Activated CD8-positive, alpha-beta memory T cell treated with anti-CD3 and anti-CD28 coated beads for 4 hours (primary cell): Measurements from ENCODE around the gene DNMT3A.
A peak's percentile ranks its signal among the peaks of the same experiment; 100 is the strongest.
"Not testable (repeated sequence)": the region's sequence is repeated elsewhere in the genome, so short reads cannot be mapped to it uniquely, and the experiment has no call there.

Experiments used
- DNase-seq, 2 donors: peaks; one replicate each; pipeline ENCODE4 v3.0.0-alpha.2; 2020; ENCODE audit warnings: low read depth in 2 of 2

The DNMT3A gene

GRCh38 chr2:25283921-25284320, 57.8 kb downstream of the DNMT3A start:
- DNase-seq, result no peak

- DNase-seq, result no peak
Measured at GRCh38 chr2:25281941-25282340, 59.8 kb downstream of the DNMT3A start.

GRCh38 chr2:25281522-25281921, 60.2 kb downstream of the DNMT3A start:
- no peak for DNase-seq

DNA sequence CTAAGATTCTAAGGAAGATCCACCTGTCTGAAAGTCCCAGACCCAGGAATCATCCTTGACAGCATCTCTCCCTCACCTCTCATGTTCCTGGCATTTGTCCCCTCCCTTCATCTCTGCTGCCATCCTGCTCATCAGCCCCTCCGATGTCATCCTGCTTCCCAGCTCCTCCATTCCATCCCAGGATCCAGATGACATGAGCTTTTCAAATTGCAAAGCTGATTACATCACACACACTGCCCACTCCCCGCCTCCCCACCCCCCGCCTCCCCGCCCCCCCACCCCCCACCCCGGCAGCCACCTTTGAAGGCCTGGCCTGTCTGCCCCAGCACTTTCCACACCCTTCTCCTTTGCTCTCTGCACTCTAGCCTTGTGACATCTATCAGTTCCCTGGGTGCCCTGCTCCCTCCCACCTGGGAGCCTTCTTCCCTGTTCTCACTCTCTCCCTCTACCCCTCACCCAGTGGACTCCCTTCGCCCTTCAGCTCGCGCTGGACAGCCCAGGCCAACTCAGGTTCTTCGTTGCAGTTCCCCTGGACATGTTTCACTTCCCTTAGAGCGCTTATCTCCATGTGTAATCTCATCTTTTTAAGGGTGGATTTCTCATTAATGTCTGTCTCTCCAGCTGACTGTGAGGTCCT, 61.6 kb downstream of the DNMT3A start:
- no peak for DNase-seq

- DNase-seq, result no peak
Measured at GRCh38 chr2:25279091-25279651, 62.6 kb downstream of the DNMT3A start.

DNA sequence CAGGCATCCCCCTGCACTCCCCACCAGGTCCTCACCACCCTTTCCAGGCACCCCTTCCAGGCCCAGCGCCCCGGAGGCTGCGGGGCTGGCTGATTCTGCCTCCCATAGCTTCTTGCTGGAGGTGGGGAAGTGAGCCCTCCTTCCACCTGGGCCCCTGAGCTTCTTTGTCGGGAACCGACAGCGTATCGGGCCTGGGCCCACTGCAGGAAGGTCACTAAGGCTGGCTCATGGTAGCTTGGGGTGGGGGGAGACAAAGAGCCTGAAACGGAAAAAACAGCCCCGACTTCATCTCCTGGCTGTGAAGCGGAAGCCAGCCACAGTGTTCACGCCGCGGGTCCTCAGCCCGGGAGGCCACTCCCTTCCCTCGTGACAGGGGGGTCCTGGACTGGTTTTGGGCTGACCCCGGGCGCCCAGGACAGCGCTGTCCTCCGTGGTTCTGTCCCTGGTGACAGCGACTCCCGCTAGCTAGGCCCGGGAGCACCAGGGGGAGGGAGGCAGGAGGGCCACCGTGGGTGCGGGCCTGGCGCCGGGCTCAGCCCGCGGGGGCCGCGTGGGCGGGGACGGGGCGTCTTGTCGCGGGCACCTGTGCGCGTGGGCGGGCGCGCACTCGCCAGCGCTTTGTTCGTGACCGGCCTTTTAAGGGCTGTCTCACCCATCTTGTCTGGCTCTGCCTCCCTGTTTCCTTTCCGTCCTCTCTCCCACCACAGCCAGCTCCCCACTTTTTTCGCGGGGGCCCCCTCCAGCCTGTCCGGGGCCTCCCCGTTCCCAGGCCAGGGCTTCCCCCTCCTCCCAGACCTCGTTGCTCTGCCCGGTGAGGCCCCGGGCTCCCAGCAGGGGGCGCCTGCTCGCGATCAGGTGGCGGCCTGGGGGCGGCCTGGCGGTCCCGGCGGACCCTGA, 64.9 kb downstream of the DNMT3A start:
- DNase-seq, result peak; percentile 56 to 61

GRCh38 chr2:25275575-25275965, 66.2 kb downstream of the DNMT3A start:
- DNase-seq, result no peak

DNA sequence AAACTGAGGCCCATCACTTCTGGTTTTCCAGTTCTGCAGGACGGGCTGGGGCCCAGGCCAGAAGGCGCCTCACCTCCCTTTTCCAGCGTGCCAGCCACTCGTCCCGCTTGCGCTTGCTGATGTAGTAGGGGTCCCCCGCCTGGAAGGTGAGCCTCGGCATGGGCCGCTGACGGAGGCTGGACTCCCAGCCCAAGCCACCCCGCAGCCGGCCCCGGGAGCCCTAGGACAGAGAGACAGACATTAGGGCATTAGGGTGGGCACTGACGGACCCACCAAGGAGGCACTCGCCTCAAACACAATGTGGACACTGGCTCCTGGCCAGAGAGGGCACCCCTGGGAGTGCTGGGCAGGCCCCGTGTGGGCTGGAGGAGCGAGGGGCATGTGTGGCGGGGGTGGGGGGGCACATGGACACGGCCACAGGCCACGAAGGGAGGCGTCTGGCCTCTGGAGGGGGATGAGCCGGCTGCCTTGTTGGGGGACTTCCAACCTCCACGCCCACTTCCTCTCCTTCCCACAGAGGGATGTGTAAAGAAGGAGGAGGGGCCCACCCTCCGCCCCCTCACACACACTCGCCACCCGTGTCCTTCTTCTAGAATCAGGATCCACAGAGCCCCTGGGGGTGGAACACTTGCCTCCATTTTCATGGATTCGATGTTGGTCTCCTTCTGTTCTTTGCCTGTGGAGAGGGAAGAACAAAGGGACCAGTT, 66.7 kb downstream of the DNMT3A start:
- DNase-seq, result peak; percentile 53 to 61

DNA sequence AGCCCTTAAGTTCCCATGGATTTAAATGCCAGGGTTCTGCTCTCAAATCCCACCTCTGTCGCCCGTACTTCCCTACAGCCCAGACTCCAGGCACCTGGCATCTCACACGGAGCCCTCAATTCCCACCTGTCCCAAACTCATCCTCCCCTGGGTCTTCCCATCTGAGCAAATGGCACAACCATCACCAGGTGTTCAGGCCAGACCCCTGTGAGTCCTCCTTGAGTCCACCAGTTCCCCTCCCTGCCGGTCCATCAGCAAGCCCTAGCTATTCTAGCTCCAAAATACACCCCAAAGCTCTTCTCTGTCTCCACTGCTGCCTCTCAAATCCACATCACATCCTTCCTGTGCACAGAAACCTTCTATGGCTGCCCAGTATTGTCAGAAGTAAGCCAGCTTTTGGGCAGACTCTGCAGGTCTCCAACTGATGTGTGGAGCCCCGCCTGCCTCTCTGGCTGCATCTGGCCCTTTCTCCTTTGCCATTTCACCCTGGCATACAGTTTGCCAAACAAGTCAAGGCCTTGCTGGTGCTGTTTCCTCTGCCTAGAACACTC, 67.7 kb downstream of the DNMT3A start:
- DNase-seq, result no peak

- DNase-seq, result not testable (repeated sequence)
Measured at GRCh38 chr2:25272705-25273104, 69.0 kb downstream of the DNMT3A start.

DNA sequence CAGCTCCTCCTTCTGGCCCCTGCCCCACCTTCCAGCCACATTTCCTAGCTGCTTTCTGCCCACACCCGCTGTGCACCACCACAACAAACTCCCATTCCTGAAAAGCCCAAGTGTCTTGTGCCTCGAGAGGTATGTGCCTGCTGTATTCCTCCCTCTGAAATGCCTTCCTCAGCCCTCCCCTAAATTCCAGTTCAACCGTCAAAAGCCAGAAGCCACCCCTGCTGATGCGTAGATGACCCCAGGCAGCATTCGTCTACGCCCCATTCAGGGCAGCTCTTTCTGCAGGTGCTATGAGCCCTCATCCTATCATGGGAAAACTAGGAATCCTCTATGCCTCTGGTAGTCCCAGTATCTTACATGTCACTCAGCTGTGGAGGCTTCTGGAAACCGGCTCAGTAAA, 71.7 kb downstream of the DNMT3A start:
- no peak for DNase-seq

DNA sequence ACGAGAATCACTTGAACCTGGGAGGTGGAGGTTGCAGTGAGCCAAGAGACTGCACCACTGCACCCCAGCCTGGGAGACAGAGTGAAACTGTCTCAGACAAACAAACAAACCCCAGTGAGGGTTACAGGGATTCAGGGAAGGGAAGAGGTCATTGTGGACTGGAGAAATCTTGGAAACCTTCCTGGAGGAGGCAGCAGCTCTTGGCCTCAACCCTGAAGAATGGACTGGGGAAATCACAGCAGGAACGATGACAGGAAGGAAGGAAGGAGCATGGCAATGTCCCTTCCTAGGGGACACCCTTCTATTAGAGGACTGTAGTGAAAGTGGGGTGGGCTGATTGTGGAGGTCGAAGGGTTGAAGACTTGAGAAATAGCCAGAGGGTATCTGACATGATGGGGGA, 72.5 kb downstream of the DNMT3A start:
- no peak for DNase-seq

DNA sequence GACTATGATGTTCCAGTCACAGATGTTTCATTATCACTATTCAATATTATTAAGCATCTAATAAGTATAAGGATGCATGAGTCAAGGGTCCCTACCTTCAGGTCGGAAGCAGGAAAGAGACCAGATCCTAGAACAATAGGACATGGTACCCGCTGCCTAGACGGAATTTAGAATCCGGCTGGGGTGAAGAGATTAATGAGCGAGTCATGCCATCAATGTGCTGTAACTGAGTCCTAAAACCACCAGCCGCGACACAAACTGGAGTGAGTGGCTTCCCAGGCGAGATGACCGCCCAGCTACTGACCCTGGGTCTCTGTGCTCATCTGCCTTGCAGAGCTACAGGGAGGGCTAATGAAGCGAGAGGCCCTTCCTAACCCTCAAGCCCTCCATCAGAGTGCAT, 73.6 kb downstream of the DNMT3A start:
- DNase-seq, result no peak

DNA sequence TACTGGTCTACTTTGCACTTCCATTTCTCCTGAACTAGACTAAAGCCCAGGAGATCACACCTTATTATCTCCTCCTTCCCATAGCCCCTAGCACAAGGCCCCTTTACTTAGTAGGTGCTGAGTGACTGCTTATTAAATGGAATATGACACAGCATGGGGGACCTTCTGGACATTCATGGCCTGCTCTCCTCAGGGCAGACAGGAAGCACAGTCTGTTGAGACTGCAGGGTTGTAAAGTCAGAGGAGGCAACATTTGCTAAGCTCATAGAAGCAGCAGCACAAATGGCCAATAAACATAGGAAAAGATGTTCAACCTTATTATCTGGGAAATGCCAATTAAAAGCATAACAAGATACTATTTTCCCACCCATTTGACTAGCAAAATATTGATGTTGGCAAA, 75.3 kb downstream of the DNMT3A start:
- DNase-seq, result no peak

DNA sequence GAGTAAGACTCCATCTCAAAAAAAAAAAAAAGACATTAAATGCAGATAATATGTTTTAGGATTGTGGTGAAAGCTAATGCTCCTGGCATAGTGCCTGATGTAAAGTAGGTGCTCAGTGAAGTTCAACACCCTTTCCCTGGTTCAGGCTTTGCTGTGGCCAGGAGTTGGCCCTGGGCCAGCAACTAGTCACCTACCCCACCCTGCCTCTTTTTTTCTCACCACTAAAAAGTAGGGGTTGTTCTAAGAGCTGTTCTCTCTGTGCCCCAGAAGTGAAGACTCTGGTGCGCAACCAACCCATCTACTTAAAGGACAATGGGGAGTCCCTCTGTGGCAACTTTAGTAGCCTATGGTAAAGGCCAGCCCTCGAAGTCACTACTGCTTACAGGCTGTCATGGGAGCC, 75.9 kb downstream of the DNMT3A start:
- DNase-seq, result no peak

GRCh38 chr2:25265001-25265400, 76.7 kb downstream of the DNMT3A start:
- DNase-seq, result no peak

DNA sequence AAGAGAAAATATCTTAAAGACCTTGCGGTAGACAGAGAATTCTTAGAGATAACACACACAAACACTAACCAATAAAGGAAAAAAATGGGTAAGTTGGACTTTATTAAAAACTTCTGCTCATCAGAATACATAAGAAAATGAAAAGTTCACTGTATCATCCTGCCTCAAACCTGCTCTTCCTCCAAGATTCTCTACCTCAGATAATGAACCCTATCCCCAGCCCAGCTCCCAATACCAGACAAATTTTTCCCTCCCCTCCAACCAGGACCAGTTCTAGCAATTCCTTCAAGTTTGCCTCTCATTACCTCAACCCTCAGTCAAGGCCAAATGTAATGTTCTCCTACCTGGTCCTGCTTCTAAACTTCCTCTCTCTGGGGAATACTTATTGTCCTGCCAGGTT, 79.4 kb downstream of the DNMT3A start:
- DNase-seq, result no peak

DNA sequence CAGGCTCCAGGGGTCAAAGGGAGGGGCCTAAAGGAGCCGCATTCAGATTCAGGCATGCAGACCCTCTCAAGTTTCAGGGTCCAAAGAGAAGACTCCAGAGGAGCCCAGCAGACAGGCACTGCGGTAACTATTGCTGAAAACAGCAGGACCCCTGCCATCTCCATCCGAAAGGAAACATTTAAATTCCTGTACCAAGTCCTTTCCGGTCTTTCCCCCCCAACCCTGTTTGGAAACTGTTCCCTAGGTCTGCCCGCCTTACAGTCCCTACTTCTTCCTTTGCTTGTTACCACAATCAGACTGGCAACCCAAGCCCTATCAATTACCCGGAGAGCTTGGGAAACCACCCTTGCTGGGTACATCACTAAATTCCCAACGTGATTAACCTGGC, 82.0 kb downstream of the DNMT3A start:
- DNase-seq, result no peak

DNA sequence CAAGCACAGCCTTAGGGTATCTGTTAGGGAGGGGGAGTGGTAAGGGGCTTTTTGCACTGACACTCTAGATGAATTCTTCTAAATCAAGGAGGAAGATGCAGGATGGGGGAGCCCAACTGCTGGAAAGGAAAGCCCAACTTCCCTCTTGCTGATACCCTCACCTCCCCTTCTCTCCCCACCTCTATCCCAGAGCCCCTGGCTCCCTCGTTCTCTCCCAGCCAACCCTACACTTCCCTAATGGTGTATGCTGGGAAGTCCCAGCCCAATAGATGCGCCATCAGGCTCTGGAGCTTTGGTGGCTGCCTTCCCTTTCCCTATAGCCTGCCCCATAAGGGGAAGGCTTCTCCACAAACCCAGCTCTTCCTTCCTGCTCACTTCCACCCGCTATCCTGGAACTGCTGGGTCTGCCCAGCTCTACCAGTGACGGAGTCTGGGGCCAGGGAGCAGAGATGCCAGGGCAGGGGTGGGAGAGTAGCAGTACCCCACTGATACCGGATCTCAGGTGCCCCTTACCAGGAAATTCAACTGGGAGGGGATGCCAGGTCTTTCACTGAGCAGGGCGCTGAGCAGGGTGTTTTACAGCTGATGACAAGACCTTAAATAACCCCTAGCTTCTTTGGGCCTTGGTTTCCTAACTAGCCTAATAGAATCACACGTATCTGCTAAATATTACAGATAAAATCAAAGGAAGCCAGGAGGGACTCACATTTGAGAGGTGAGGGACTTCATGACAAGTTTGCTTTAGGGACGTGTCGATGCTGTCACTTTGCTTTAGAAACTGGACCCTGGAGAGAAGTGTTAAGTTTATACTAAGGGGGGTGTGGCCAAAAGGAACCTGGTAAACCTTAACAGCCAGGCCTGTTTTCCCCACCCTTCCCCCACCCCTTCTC, 82.6 kb downstream of the DNMT3A start:
- no peak for DNase-seq

DNA sequence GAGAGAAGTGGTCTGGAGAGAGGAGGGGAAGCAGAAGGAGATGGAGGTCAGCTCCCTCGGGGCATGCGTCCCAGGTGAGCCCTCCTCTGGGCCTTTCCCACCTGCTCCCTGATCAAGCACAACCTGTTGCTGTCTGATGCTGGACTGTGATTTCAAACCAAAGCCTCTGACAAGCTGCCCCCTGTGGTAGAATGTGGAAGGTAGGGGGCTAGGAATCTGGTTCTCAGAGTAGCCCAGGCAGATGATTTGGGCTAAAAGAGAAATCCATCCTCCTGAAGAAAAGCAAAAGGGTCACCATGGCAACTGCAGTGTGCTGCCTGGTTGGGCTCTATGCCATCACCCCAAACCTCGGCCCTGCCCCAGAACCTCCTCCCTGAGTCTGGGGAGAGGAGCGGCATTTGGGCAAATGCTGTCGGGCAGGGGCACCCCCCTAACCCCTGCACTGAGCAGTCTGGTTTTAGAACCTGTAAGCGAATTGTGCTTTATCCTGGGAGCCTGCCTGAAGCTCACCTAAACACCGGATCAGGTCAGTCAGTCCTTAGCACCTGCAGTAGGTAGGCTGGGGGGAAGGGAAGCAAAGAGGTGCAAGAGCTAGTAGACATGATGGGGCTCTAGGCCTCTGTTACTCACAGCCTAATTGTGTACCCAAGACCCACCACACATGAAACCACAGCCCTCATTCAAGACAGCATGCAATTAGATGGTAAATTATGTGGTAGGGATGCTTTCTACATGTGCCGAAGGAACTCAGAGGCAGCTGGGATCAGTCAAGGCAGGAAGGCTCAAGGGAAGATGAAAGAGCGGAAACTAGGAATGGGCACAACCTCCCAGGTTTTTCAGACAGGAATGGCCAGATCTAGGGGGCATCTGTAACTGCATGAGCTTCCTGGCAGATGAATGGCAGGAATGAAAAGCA, 83.5 kb downstream of the DNMT3A start:
- DNase-seq, result no peak
